Tracheal epithelial cell (primary cell): Measurements from ENCODE around the gene CCDC187. TPM values are rescaled to one million over a fixed set of nuclear protein-coding genes. Genes with fewer than 3 reads are reported as not detected.

Source experiments
- total RNA-seq: library from RNA; depleted of rRNA; stranded (reverse); fragments of >200 nt; gene quantifications from 2 replicates; pipeline ENCODE4 v1.2.1, GENCODE V29; 2014

CCDC187 gene
- under 0.01 TPM in 1 of 2 replicates, not detected in the other for total RNA-seq

GRCh38 chr9:136303825-136304416, at the start of gene CCDC187:
TSS of gene CCDC187 (minus strand) at chr9:136304094. CDS start at chr9:136303830, 264 bp downstream.

GRCh38 chr9:136327304-136327974, 23.5 kb upstream of the CCDC187 start, which contains the start of gene GPSM1:
TSS of gene GPSM1 (plus strand) at chr9:136327539. CDS start at chr9:136327696, 157 bp downstream.

GRCh38 chr9:136245219-136246150, 58.4 kb downstream of the CCDC187 start, which contains the start of gene QSOX2:
TSS of gene QSOX2 (minus strand) at chr9:136245812. CDS start at chr9:136245803, 9 bp downstream.

GRCh38 chr9:136204838-136205706, 98.8 kb downstream of the CCDC187 start, which contains the start of gene LHX3:
TSS of gene LHX3 (minus strand) at chr9:136205128. CDS start at chr9:136205012, 116 bp downstream.

Other genes starting within 250 kb of the CCDC187 start
- gene NACC2, start 208.8 kb downstream of the CCDC187 start, total RNA-seq, result 14.7 and 14.9 TPM in 2 replicates
- 74.7 and 79.3 TPM in 2 replicates for gene TMEM250, start 185.2 kb downstream of the CCDC187 start, total RNA-seq
- not detected in 2 replicates for gene LHX3, start 99.0 kb downstream of the CCDC187 start, total RNA-seq
- gene QSOX2, start 58.3 kb downstream of the CCDC187 start, total RNA-seq, result 11.6 and 16.2 TPM in 2 replicates
- 13.4 and 34.0 TPM in 2 replicates for gene GPSM1, start 23.4 kb upstream of the CCDC187 start, total RNA-seq
- 15.4 and 22.0 TPM in 2 replicates for gene DNLZ, start 59.6 kb upstream of the CCDC187 start, total RNA-seq
- under 0.01 and 1.9 TPM in 2 replicates for gene CARD9, start 69.6 kb upstream of the CCDC187 start, total RNA-seq
- gene SNAPC4, start 96.1 kb upstream of the CCDC187 start, total RNA-seq, result 7.0 and 8.9 TPM in 2 replicates
- gene ENTR1, start 106.5 kb upstream of the CCDC187 start, total RNA-seq, result 70.4 and 83.8 TPM in 2 replicates
- gene PMPCA, start 106.6 kb upstream of the CCDC187 start, total RNA-seq, result 34.1 and 38.8 TPM in 2 replicates
- 2.8 and 6.0 TPM in 2 replicates for gene INPP5E, start 135.8 kb upstream of the CCDC187 start, total RNA-seq
- 21.3 and 22.4 TPM in 2 replicates for gene SEC16A, start 178.9 kb upstream of the CCDC187 start, total RNA-seq
- gene NOTCH1, start 242.0 kb upstream of the CCDC187 start, total RNA-seq, result 123 and 222 TPM in 2 replicates